PC-3 (cell line): Measurements from ENCODE around the gene EXD3. TPM values are rescaled to one million over a fixed set of nuclear protein-coding genes. Genes with fewer than 3 reads are reported as not detected.

ENCODE experiments used
- ATAC-seq: fragments of 200-7000 bp; cut with Tn5 transposase; 2 replicates; pipeline ENCODE4 v1.9.1; 2020; ENCODE audit warnings: mild to moderate bottlenecking, moderate library complexity
- BruUV-seq: library from RNA; stranded (reverse); fragments of 400-500 nt; replicated peaks from 2 replicates; lab custom pipeline; 2021; lab: Mats Ljungman, UMichigan
- CTCF ChIA-PET: fragments of 300-600 bp; sonication (Branson Sonifier 250); formaldehyde crosslinking; loops from one replicate; lab custom pipeline; 2022; ENCODE audit warnings: antibody characterized with exemption; lab: Charles Lee
- POLR2A ChIA-PET: fragments of 300-600 bp; sonication (Branson Sonifier 250); formaldehyde crosslinking; loops from one replicate; lab custom pipeline; 2022; ENCODE audit warnings: antibody characterized with exemption; ENCODE audit not compliant: unreplicated experiment; lab: Charles Lee
- DNase-seq: peaks from one replicate; pipeline ENCODE4 v3.0.0-alpha.2; 2015
- H2AFZ ChIP-seq: fragments of 300-600 bp; sonication (generic); 2 replicates; pipeline ENCODE4 v1.6.0; 2016; ENCODE audit warnings: antibody characterized with exemption, low read length
- H3F3A ChIP-seq: fragments of 300-600 bp; sonication (generic); one replicate; pipeline ENCODE4 v1.6.0; 2017; ENCODE audit warnings: antibody characterized with exemption, low read length, control low read depth, mild to moderate bottlenecking; ENCODE audit not compliant: unreplicated experiment
- H3K27ac ChIP-seq: fragments of 300-600 bp; sonication (generic); 2 replicates; pipeline ENCODE4 v1.5.1; 2016; ENCODE audit warnings: mild to moderate bottlenecking, low read length
- H3K27me3 ChIP-seq: fragments of 300-600 bp; sonication (generic); 2 replicates; pipeline ENCODE4 v1.6.1; 2016; ENCODE audit warnings: low read length, mixed read lengths
- H3K36me3 ChIP-seq: fragments of 300-600 bp; sonication (generic); 2 replicates; pipeline ENCODE4 v1.6.1; 2016; ENCODE audit warnings: low read depth, mixed run types, low read length, mixed read lengths
- H3K4me1 ChIP-seq: fragments of 300-600 bp; sonication (generic); 2 replicates; pipeline ENCODE4 v1.5.1; 2016; ENCODE audit warnings: low read length; ENCODE audit not compliant: insufficient read depth
- H3K4me2 ChIP-seq: fragments of 300-600 bp; sonication (generic); 2 replicates; pipeline ENCODE4 v1.6.0; 2016; ENCODE audit warnings: low read length
- H3K4me3 ChIP-seq: fragments of 300-600 bp; sonication (generic); 2 replicates; pipeline ENCODE4 v1.5.1; 2016; ENCODE audit warnings: mild to moderate bottlenecking, low read length, mixed read lengths
- H3K79me2 ChIP-seq: fragments of 300-600 bp; sonication (generic); 2 replicates; pipeline ENCODE4 v1.6.1; 2017; ENCODE audit warnings: low read length, mixed read lengths
- H3K9ac ChIP-seq: fragments of 300-600 bp; sonication (generic); 2 replicates; pipeline ENCODE4 v1.6.0; 2016; ENCODE audit warnings: mild to moderate bottlenecking, low read length
- H3K9me2 ChIP-seq: fragments of 300-600 bp; sonication (generic); replicated peaks from 2 replicates; pipeline ENCODE4 v1.6.1; 2016; ENCODE audit warnings: mixed run types, low read length, mixed read lengths
- H3K9me3 ChIP-seq: fragments of 300-600 bp; sonication (generic); 2 replicates; pipeline ENCODE4 v1.6.1; 2016; ENCODE audit warnings: low read length, mixed read lengths
- H4K20me1 ChIP-seq: fragments of 300-600 bp; sonication (generic); 2 replicates; pipeline ENCODE4 v1.6.1; 2016; ENCODE audit warnings: low read length, mixed read lengths
- EZH2 ChIP-seq: fragments of 300-600 bp; sonication (generic); IDR thresholded peaks from one replicate; pipeline ENCODE4 v1.6.1; 2017; ENCODE audit warnings: antibody characterized with exemption, mild to moderate bottlenecking, low read length; ENCODE audit not compliant: unreplicated experiment
- EZH2phosphoT487 ChIP-seq: fragments of 300-600 bp; sonication (generic); IDR thresholded peaks from 2 replicates; pipeline ENCODE4 v1.6.1; 2018; ENCODE audit warnings: mild to moderate bottlenecking, antibody characterized with exemption, low read length, borderline replicate concordance
- intact Hi-C: fragments of 100-400 bp; cut with micrococcal nuclease; formaldehyde crosslinking; loops from 2 replicates; pipeline ENCODE4 v1.9.0; 2023
- total RNA-seq: library from RNA; depleted of rRNA; stranded (reverse); fragments of >200 nt; gene quantifications from 2 replicates; pipeline ENCODE4 v1.2.3, GENCODE V29; 2014
- TF ChIP-seq, protein P1 (sequence below): fragments of 300-600 bp; sonication (generic); conservative IDR thresholded peaks from 2 replicates; pipeline ENCODE4 v1.5.1; 2017; ENCODE audit warnings: antibody characterized with exemption, low read depth, mild to moderate bottlenecking, low read length

The EXD3 gene
- total RNA-seq, 1 experiment from 2014 or later = 1.9 TPM

DNA sequence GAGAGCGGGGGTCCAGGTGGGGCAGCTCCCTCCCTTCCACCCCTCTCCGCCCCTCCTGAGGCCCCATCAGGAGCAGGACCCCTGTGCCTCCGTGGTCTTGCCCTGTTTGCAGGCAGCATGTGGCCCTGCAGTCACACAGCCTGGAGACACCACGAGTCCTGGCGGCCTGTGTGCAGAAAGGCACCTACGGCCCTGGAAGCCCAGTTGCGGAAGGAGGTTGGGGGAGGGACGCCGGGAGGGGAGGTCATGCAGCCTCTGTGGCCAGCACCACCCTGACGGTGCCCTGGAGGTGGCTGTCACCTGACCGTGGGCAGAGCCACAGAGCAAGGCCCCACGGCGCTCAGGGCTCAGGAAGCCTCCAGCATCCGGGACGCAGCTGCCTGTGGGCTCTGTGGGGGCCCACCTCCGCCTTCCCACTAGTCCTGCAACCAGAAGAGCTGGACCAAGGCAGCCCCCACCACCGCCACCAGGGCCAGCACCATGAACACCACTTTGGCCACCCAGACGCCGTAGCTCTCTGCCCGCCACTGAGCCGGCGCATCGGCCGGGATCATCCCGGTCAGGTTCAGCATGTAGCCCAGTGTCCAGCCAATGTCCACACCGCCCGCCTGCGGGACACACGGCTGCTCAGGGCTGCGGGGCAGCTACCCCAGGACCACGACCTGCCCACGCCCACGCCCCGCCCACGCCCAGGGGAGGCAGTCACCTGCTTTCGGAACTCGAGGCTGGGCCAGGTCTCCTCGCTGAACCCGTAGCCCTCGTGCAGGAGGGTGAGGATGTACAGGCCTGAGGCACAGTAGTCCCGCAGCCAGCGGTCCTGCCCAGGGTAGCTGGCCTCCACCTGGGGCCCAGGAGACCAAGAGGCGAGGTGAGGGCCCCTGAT lies 11.8 kb upstream of the EXD3 start:
- TF ChIP-seq, protein P1, sequence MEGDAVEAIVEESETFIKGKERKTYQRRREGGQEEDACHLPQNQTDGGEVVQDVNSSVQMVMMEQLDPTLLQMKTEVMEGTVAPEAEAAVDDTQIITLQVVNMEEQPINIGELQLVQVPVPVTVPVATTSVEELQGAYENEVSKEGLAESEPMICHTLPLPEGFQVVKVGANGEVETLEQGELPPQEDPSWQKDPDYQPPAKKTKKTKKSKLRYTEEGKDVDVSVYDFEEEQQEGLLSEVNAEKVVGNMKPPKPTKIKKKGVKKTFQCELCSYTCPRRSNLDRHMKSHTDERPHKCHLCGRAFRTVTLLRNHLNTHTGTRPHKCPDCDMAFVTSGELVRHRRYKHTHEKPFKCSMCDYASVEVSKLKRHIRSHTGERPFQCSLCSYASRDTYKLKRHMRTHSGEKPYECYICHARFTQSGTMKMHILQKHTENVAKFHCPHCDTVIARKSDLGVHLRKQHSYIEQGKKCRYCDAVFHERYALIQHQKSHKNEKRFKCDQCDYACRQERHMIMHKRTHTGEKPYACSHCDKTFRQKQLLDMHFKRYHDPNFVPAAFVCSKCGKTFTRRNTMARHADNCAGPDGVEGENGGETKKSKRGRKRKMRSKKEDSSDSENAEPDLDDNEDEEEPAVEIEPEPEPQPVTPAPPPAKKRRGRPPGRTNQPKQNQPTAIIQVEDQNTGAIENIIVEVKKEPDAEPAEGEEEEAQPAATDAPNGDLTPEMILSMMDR = no peak
- no peak for TF ChIP-seq EZH2
- no peak for TF ChIP-seq EZH2phosphoT487
- BruUV-seq = no TSS peak
- ChIA-PET POLR2A (no interaction called here), CTCF (no interaction called here)
- Histone ChIP-seq H3K27ac (no peak overlapping the region), H3K4me2 (no peak overlapping the region), H3K36me3 (no peaks in the 10 kb centered on the region), H3K4me1 (peaks cover 12% of the 10 kb centered on the region), H2AFZ (no peak overlapping the region), H4K20me1 (no peaks in the 10 kb centered on the region), H3K9ac (no peak overlapping the region), H3K79me2 (no peaks in the 10 kb centered on the region), H3K9me2 (no peaks in the 10 kb centered on the region), H3K27me3 (no peaks in the 10 kb centered on the region), H3K9me3 (no peaks in the 10 kb centered on the region), H3K4me3 (no peak overlapping the region), H3F3A (no peaks in the 10 kb centered on the region)
- ATAC-seq (no peak), DNase-seq (no peak)
- intact Hi-C loops = no loop called here

DNA sequence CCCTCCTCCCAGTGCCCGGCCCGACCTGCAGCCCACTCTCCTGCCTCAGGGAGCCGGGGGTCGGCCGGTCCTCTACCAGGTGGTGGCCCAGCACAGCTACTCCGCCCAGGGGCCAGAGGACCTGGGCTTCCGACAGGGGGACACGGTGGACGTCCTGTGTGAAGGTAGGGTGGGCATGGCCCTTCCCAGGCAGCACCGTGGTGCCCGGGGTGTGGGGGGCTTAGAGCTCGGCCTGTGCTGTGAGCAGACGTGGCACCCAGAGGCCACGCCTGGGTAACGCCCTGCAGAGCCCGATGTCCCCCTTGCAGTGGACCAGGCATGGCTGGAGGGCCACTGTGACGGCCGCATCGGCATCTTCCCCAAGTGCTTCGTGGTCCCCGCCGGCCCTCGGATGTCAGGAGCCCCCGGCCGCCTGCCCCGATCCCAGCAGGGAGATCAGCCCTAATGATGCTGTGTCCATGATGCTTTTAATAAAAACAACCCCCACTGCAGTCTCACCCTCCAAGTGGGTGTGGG lies 11.0 kb upstream of the EXD3 start:
- H3K9me2 ChIP-seq = no peaks in the 10 kb centered on the region
- H3K9me3 ChIP-seq = no peaks in the 10 kb centered on the region
- H3K27me3 ChIP-seq = no peaks in the 10 kb centered on the region
- ATAC-seq (no peak), DNase-seq (no peak)
- TF ChIP-seq EZH2phosphoT487 (no peak), EZH2 (no peak)
- TF ChIP-seq, protein P1 = no peak
- intact Hi-C loops = no loop called here
- H3F3A ChIP-seq = no peaks in the 10 kb centered on the region
- no peak overlapping the region for H2AFZ ChIP-seq
- no peaks in the 10 kb centered on the region for H3K36me3 ChIP-seq
- no peaks in the 10 kb centered on the region for H4K20me1 ChIP-seq
- H3K9ac ChIP-seq = no peak overlapping the region
- H3K4me1 ChIP-seq = peaks cover 12% of the 10 kb centered on the region
- H3K27ac ChIP-seq = no peak overlapping the region
- BruUV-seq = no TSS peak
- POLR2A ChIA-PET = no interaction called here
- CTCF ChIA-PET = no interaction called here
- H3K79me2 ChIP-seq = no peaks in the 10 kb centered on the region
- H3K4me3 ChIP-seq = no peak overlapping the region
- no peak overlapping the region for H3K4me2 ChIP-seq

DNA sequence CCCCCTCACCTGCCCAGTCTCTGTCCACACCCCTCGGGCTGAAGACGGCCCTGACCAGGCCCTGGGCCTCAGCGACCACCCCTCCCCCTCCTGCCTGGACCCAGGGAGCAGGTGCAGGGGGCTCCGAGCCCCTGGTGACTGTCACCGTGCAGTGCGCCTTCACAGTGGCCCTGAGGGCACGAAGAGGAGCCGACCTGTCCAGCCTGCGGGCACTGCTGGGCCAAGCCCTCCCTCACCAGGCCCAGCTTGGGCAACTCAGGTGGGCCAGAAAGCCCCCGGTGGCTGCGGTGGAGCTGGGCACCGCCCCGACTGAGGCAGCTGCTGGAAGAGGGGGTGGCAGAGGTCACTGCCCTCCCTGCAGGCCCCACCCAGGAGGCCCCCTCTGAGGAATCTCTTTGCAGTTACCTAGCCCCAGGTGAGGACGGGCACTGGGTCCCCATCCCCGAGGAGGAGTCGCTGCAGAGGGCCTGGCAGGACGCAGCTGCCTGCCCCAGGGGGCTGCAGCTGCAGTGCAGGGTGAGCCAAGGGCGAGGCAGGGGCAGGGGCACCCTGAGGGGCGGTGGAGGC lies 10.5 kb upstream of the EXD3 start:
- Histone ChIP-seq H3K27ac (no peak overlapping the region), H3F3A (no peaks in the 10 kb centered on the region), H4K20me1 (no peaks in the 10 kb centered on the region), H3K79me2 (no peaks in the 10 kb centered on the region), H3K9me3 (no peaks in the 10 kb centered on the region), H2AFZ (no peak overlapping the region), H3K4me3 (no peak overlapping the region), H3K9me2 (no peaks in the 10 kb centered on the region), H3K27me3 (no peaks in the 10 kb centered on the region), H3K9ac (no peak overlapping the region), H3K4me1 (peaks cover 12% of the 10 kb centered on the region), H3K4me2 (no peak overlapping the region), H3K36me3 (no peaks in the 10 kb centered on the region)
- no peak for DNase-seq
- BruUV-seq = no TSS peak
- no peak for TF ChIP-seq EZH2
- TF ChIP-seq, protein P1 = no peak
- no peak for TF ChIP-seq EZH2phosphoT487
- ChIA-PET CTCF (no interaction called here), POLR2A (no interaction called here)
- ATAC-seq = no peak
- intact Hi-C loops = no loop called here
